Sigmoid colon (tissue), 7 donors: ENCODE data around the gene IRF2. TPM values are rescaled to one million over a fixed set of nuclear protein-coding genes. Genes with fewer than 3 reads are reported as not detected.
A peak's percentile ranks its signal among the peaks of the same experiment; 100 is the strongest.
"Not testable (repeated sequence)": the region's sequence is repeated elsewhere in the genome, so short reads cannot be mapped to it uniquely, and the experiment has no call there.

Experiments
- DNase-seq: peaks from one replicate; pipeline ENCODE4 v3.0.0-alpha.2; 2019
- H3K27ac ChIP-seq, 4 donors: fragments of 200-600 bp; sonication (generic); one replicate each; pipeline ENCODE4 v1.5.1; 2016 to 2019; ENCODE audit warnings: mild to moderate bottlenecking in 1 of 4
- H3K27me3 ChIP-seq, 3 donors: fragments of 200-600 bp; sonication (generic); one replicate each; pipeline ENCODE4 v1.5.1; 2019; ENCODE audit warnings: mild to moderate bottlenecking in 1 of 3
- H3K36me3 ChIP-seq, 4 donors: fragments of 200-600 bp; sonication (generic); one replicate each; pipeline ENCODE4 v1.5.1; 2016 to 2019
- H3K4me1 ChIP-seq, 4 donors: fragments of 200-600 bp; sonication (generic); one replicate each; pipeline ENCODE4 v1.5.1; 2017 to 2019
- H3K4me3 ChIP-seq, 4 donors: fragments of 200-600 bp; sonication (generic); one replicate each; pipeline ENCODE4 v1.5.1; 2017 to 2019; ENCODE audit warnings: mild to moderate bottlenecking in 2 of 4, moderate library complexity in 1 of 4
- H3K9me3 ChIP-seq, 4 donors: fragments of 200-600 bp in 3 of 4; sonication (generic) in 3 of 4; one replicate each; pipeline versions ENCODE4 v1.5.1 to v1.6.1; 2013 to 2019
- CTCF ChIP-seq, 4 experiments: fragments of 450-650 bp in 3 of 4; fragments of 200-600 bp in 1 of 4; IDR thresholded peaks; one replicate each; pipeline ENCODE4 v1.5.1; 2016 to 2019; ENCODE audit warnings: antibody characterized with exemption in 4 of 4, mild to moderate bottlenecking in 3 of 4, moderate library complexity in 2 of 4
- EP300 ChIP-seq, 4 donors: sonication (generic); formaldehyde crosslinking; IDR thresholded peaks; one replicate each; pipeline ENCODE4 v1.6.1; 2017; ENCODE audit warnings: antibody characterized with exemption in 4 of 4
- POLR2A ChIP-seq, 2 donors: fragments of 450-650 bp; IDR thresholded peaks; one replicate each; pipeline ENCODE4 v1.6.1; 2016; ENCODE audit warnings: antibody characterized with exemption in 2 of 2, mild to moderate bottlenecking in 2 of 2, moderate library complexity in 2 of 2
- POLR2AphosphoS5 ChIP-seq, 4 donors: sonication (generic); formaldehyde crosslinking; IDR thresholded peaks; one replicate each; pipeline ENCODE4 v1.6.1; 2017; ENCODE audit warnings: antibody characterized with exemption in 4 of 4
- WGBS, 2 donors: extraction: QIAGEN DNeasy Blood & Tissue Kit; methylation state at CpG; one replicate each; pipeline ENCODE4 v1.1.7; 2013; 5-methylcytosine and 5-hydroxymethylcytosine counted together
- intact Hi-C: fragments of 100-400 bp; cut with DNase I; formaldehyde crosslinking; loops from one replicate; pipeline ENCODE4 v1.15.1; 2023
- polyA plus RNA-seq, 3 donors: library from polyadenylated mRNA; stranded (reverse); fragments of 200-250 nt; gene quantifications; one replicate each; pipeline ENCODE4 v1.2.3, GENCODE V29; 2013
- total RNA-seq, 4 donors: library from RNA; depleted of rRNA; stranded (reverse); fragments of >200 nt; gene quantifications; one replicate each; pipeline ENCODE4 v1.1.0, GENCODE V29; 2016
- donor health status: healthy with polysubstance abuse.
- donor health status: Bipolar disorder and iron deficiency.
- donor health status: healthy.

IRF2 gene
- total and polyA plus RNA-seq, 7 donors, result 27.6 to 41.8 (median 31.9) TPM

DNA sequence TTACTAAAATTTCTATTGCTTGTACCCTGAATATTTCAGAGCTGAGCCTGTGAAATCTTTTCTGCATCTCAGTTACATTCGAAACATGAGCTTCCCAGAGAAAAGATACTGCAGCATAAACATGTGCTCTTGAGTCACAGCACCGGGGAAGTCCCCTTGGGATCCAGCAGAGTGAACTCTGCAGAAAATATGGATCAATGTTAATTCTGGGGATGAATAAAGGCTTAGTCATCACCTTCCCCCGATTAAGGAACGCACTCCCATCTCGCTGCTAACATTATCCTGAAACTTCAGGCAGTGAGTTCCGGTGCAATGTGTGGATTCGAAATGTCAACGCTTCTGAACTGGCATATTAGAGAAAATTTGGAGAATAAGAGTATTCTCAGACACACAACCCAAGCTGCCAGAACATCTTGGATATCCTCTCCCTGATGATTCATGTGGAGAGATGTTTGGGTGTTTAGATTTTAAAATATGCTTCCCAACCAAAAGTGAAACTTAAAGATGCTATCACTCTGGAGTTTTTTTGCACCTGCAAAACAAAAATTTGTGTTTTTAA is 90.8 kb downstream of the IRF2 start:
- WGBS, 2 donors, result 29 to 42% methylated on average over 8 of the region's 8 CpGs
- H3K27ac ChIP-seq, result peak overlapping the region; percentile 79 to 84 (median 80)

DNA sequence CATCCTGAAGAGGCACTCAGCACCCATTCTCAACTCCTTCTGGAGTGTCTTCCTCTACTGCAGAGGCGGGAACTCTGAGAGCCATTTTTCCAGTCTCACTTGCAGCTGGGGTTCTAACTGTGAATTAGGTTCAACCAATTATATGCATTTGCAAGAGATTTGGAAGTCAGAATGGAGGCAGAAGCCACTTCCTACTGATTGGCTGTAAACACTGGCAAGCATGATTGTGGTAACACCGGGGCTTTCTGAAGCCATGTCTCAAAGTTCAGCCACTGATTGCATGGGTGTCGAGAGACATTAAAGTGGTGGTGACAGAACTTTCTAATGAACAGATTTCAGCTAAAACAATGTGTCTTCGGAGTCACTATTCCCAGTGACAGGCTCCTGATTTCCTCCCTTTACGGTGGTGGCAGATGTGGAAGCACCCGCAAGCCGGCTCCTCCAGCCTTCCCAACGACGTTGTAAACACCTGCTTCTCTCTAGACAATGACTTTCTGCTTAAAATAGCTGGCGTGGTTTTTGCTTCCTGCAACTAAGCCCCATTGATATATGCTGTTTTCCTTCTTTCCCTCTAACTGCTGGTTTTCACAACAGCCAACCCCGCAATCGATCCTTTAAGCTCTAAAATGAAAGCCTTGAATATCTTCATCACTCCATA is 92.0 kb downstream of the IRF2 start:
- no peak for DNase-seq
- no peaks in the 10 kb centered on the region for H3K9me3 ChIP-seq
- H3K27me3 ChIP-seq, result no peaks in the 10 kb centered on the region
- H3K4me3 ChIP-seq, result no peak overlapping the region
- H3K27ac ChIP-seq, result peak overlapping the region in 3 of 4 donors; percentile 3 to 84 (median 81)
- peaks cover 0 to 50% (median 47%) of the 10 kb centered on the region in 4 donors for H3K4me1 ChIP-seq
- H3K36me3 ChIP-seq, result peaks cover 0 to 8% (median 3%) of the 10 kb centered on the region in 4 donors
- WGBS, 2 donors, result 13 to 20% methylated on average over 12 of the region's 12 CpGs
- intact Hi-C loops, result loop anchor here (5.0 kb wide), 4 partner anchors 35 to 155 kb away; partner anchors contain the start of gene IRF2
- TF ChIP-seq CTCF (IDR thresholded peaks at IDR 0.05), result no peak
- TF ChIP-seq POLR2AphosphoS5 (IDR thresholded peaks at IDR 0.05), result no peak
- TF ChIP-seq POLR2A (IDR thresholded peaks at IDR 0.05), result no peak
- TF ChIP-seq EP300 (IDR thresholded peaks at IDR 0.05), result no peak

More for the DNA sequence above, 90.8 kb downstream of the IRF2 start:
- TF ChIP-seq POLR2AphosphoS5 (IDR thresholded peaks at IDR 0.05), result peak in 1 of 4 donors; percentile 67
- no peak for TF ChIP-seq EP300 (IDR thresholded peaks at IDR 0.05)
- H3K4me1 ChIP-seq, result peaks cover 0 to 50% (median 47%) of the 10 kb centered on the region in 4 donors
- H3K4me3 ChIP-seq, result peak overlapping the region; percentile 11 to 36 (median 30)
- DNase-seq, result peak; percentile 85
- no peaks in the 10 kb centered on the region for H3K9me3 ChIP-seq
- no peaks in the 10 kb centered on the region for H3K27me3 ChIP-seq
- intact Hi-C loops, result loop anchor here (5.0 kb wide), 4 partner anchors 36 to 154 kb away; partner anchors contain the start of gene IRF2
- peaks cover 0 to 21% (median 5%) of the 10 kb centered on the region in 4 donors for H3K36me3 ChIP-seq

- TF ChIP-seq POLR2AphosphoS5 (IDR thresholded peaks at IDR 0.05) (no peak), POLR2A (IDR thresholded peaks at IDR 0.05) (no peak), EP300 (IDR thresholded peaks at IDR 0.05) (no peak), CTCF (IDR thresholded peaks at IDR 0.05) (no peak)
- intact Hi-C loops, result loop anchor here (5.0 kb wide), 4 partner anchors 33 to 157 kb away; partner anchors contain the start of gene IRF2
Observed at GRCh38 chr4:184380707-184381106, 93.6 kb downstream of the IRF2 start.

GRCh38 chr4:184380214-184380613 is 94.1 kb downstream of the IRF2 start:
- H3K36me3 ChIP-seq, DNase-seq, H3K9me3 ChIP-seq, H3K27ac ChIP-seq, H3K4me3 ChIP-seq, H3K27me3 ChIP-seq: not testable (repeated sequence)
- intact Hi-C loops, result loop anchor here (5.0 kb wide), 4 partner anchors 33 to 157 kb away; partner anchors contain the start of gene IRF2
- H3K4me1 ChIP-seq, result peaks cover 0 to 39% (median 34%) of the 10 kb centered on the region in 4 donors
- WGBS, 2 donors, result 93% methylated on average over 5 of the region's 5 CpGs

More at GRCh38 chr4:184380707-184381106, 93.6 kb downstream of the IRF2 start:
- Histone ChIP-seq H3K9me3 (no peaks in the 10 kb centered on the region), H3K27me3 (no peaks in the 10 kb centered on the region), H3K36me3 (no peaks in the 10 kb centered on the region), H3K27ac (no peak overlapping the region), H3K4me1 (peaks cover 0 to 44% (median 38%) of the 10 kb centered on the region in 4 donors), H3K4me3 (no peak overlapping the region)
- DNase-seq, result no peak
- 34 to 74% methylated on average over 4 of the region's 4 CpGs for WGBS, 2 donors

DNA sequence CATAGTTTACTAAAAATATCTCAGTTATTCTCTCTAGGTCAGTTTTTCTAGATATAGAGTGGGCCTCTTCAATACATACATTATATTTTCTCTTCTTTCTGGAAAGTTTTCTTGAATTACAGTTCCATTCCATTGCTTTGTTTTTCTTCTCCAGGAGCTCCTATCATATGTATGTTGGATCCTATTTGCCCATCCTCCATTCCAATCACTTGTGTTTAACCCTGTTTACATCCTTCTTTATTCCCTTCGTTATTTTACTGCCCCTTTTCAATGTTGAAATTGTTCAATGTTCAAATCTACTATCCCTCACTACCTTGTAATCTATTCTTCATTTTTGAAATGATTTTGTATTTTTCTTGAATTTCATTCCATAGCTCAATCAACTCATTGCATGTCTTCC is 97.4 kb downstream of the IRF2 start:
- TF ChIP-seq POLR2A (IDR thresholded peaks at IDR 0.05), result no peak
- TF ChIP-seq CTCF (IDR thresholded peaks at IDR 0.05), result no peak
- no peak for TF ChIP-seq EP300 (IDR thresholded peaks at IDR 0.05)
- TF ChIP-seq POLR2AphosphoS5 (IDR thresholded peaks at IDR 0.05), result no peak
- no peak for DNase-seq
- intact Hi-C loops, result no loop called here
- WGBS, 2 donors, result 93 to 94% methylated on average over 1 of the region's 1 CpG
- no peaks in the 10 kb centered on the region for H3K27me3 ChIP-seq
- no peak overlapping the region for H3K4me3 ChIP-seq
- H3K4me1 ChIP-seq, result peaks cover 0 to 8% (median 3%) of the 10 kb centered on the region in 4 donors
- no peaks in the 10 kb centered on the region for H3K9me3 ChIP-seq
- no peak overlapping the region for H3K27ac ChIP-seq
- H3K36me3 ChIP-seq, result no peaks in the 10 kb centered on the region
